CD4-positive, alpha-beta T cell treated with Interleukin-17A for 1 hour (primary cell): ENCODE measurements around the gene LPAR2.
A peak's percentile ranks its signal among the peaks of the same experiment; 100 is the strongest.
"Not testable (repeated sequence)": the region's sequence is repeated elsewhere in the genome, so short reads cannot be mapped to it uniquely, and the experiment has no call there.

Experiments used
- DNase-seq: peaks from one replicate; pipeline ENCODE4 v3.0.0-alpha.2; 2020

LPAR2 gene

DNA sequence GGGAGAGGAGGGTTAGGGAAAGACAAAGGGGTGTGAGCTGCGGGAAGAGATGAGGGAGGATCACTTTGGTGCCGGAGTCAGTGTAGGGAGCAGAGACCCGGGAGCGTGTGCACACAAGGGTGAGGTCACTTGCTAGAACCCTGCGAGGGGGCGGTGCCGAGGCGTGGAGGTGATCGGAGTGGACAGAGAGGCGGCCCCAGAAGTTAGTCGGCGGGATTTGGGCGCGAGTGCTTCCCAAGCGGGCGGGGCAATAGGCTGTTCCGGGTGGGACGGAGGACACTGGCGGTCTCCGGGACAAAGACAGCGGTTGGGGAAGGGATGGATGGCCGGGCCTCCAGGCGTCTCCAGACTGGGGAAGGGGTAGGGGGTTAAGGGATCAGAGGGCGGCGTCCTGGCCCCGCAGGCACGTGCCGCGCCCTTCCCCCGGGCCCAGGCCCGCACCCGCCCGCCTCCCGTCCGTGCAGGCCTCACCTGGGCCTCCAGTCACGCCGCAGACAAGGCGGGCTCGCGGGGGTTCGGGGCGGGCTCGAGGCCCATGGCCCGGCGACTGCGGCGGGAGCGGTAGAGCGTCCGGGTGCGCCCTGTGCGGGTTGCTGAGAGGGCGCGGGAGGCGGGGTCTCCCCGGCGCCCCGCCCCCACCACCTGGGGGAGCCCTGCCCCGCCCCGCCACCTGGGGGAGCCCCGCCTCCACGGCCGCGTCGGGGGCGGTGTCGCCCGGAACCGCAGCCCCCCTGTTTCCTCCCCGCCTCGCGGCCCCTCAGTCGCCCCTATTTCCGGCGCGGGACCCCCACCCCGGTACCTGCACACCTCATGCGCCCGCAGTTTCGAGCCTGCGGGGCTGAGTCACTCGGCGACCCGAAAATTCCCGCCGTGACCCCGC is at the start of gene LPAR2:
TSS of gene LPAR2 (minus strand) at position 600 of the 880 bp plus-strand sequence. CDS start 945 bp downstream, outside the sequence.
- peak; percentile 81 for DNase-seq

- DNase-seq, result no peak
Observed at GRCh38 chr19:19677579-19677978, 49.6 kb upstream of the LPAR2 start.

DNA sequence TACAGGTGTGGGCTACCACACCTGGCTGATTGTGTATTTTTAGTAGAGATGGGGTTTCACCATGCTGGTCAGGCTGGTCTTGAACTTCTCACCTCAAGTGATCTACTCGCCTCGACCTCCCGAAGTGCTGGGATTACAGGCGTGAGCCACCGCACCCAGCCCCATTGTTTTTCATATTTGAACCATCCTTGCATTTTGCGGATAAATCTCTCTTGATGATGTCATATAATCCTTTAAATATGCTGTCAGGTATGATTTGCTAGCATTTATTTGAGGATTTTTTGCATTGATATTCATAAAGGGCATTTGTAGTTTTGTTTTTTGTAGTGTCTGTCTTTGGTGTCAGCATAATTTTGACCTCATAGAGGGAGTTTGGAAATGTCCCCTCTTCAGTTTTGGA is 46.3 kb upstream of the LPAR2 start:
- DNase-seq, result no peak

DNA sequence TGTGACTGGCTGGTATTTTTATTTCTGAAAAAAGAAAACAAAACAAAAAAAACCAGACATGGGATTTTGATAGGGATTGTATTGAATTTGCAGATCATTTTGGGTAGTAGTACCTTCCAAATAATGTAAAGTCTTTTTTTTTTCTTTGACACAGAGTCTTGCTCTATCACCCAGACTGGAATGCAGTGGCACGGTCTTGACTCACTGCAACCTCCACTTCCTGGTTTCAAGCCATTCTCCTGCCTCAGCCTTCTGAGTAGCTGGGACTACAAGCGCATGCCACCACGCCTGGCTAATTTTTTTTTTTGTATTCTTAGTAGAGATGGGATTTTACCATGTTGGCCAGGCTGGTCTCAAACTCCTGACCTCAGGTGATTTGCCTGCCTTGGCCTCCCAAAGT is 44.8 kb upstream of the LPAR2 start:
- no peak for DNase-seq

DNA sequence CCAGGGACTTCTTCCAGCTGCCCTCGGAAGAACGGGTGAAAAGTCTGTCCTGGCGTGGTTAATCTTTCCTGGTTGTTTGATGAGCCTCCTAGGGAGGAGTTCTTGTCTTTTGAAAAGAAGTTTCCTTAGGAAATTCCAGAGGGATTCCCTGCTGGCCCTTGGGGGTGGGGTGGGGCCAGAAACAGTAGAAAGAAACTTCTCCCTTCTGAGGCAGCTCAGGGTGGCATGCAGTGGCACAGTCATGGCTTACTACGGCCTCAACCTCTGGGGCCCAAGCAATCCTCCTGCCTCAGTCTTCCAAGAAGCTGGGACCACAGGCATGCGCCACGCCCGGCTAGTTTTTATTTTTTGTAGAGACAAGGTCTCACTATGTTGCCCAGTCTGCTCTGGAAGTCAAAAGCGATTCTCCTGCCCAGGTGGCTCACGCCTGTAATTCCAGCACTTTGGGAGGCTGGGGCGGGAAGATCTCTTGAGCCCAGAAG is 42.1 kb upstream of the LPAR2 start:
- no peak for DNase-seq

DNA sequence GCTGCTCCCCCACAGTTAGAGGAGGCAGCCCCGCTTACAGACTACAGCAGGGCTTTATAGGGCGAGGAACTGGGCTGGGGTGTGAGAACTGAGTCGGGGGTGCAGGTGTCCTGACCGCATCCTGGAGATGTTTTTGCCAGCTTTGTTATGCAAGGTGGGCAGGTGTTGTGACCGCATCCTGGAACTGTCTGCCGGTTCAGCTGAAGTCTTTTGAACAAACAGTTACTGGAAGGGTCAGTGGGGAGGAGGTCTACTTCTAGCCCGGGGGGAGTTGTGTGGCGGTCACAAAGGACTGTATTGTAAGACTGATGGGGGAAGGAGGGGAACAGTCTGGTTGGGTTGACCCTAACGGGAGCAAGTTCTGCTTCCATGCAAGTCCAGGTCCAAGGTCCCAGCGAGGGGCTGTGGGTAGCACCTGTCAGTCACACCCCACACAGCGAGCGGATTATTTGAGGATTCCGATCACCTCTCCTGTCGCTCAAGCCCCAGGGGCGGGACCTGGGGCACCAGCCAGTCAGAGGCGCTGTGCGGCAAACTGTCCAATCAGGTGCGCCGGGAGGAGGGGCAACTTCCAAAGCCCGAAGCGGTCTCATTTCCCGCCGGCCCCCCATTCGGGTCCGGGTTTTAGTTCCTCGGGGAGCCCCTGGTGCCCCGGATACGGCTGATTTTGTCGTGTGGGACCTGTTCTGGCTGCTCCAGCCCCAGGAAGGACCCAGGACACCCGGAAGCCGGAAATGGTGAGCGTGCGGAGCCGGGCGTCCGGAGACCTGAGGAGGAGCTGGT is 40.4 kb upstream of the LPAR2 start, which contains the start of gene ZNF101:
TSS of gene ZNF101 (plus strand) at position 610 of the 783 bp plus-strand sequence. CDS start at position 735, 125 bp downstream.
- peak; percentile 96 for DNase-seq

GRCh38 chr19:19665420-19665948 is 37.5 kb upstream of the LPAR2 start:
- DNase-seq, result not testable (repeated sequence)

GRCh38 chr19:19663256-19664120 is 35.5 kb upstream of the LPAR2 start, which contains the start of gene ATP13A1:
Gene ATP13A1, minus strand, starts transcription at chr19:19663676. Its CDS starts 10 bp downstream, at chr19:19663666.
- peak; percentile 98 for DNase-seq

DNA sequence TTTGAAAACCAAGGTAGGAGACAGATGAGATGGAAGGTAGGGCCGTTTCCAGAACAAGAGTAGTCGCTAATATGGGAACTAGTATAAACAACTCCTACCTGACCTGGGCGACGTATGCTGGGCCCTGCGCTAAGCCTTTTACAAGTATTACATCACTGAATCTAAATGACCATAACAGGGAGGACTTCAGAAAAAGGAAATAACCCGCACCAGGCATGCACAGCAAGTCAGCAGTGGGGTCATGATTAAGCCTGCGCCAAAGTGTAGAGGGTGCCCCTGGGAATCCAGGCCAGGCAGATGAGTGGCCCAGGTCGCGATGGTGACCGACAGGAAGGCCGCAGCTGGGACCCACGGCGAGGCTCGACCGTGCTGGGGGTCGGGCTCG is 34.8 kb upstream of the LPAR2 start:
- DNase-seq, result no peak

- DNase-seq, result peak; percentile 13
Observed at GRCh38 chr19:19662344-19662743, 34.3 kb upstream of the LPAR2 start.

DNA sequence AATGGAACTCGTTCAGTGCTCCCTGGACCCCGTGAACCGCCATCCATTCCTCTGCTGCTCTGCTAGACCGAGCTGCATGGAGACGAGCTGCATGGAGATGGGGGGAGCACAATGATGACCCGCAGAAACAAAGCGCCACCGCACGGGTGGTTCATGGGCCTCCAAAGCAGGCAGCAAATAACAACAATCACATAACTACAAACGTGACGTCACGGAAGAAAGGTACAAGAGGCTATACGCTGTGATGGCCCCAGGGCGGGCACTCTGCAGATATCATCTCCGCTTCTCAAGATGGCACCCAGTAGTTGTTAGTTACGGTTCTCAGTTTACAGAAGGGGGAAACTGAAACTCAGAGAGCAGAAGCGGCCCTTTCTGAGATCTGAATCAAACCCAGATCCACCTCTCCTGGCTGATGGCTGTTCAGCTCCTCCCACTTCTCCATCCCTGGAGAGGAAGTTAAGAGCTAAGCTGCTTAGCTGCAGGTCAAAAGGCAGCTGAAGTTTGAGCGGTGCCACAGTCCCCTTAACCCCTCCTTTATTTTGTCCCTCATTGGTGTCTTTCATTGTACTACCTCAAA is 33.7 kb upstream of the LPAR2 start:
- peak; percentile 75 for DNase-seq

- DNase-seq, result no peak
Observed at GRCh38 chr19:19661141-19661674, 33.2 kb upstream of the LPAR2 start.

DNA sequence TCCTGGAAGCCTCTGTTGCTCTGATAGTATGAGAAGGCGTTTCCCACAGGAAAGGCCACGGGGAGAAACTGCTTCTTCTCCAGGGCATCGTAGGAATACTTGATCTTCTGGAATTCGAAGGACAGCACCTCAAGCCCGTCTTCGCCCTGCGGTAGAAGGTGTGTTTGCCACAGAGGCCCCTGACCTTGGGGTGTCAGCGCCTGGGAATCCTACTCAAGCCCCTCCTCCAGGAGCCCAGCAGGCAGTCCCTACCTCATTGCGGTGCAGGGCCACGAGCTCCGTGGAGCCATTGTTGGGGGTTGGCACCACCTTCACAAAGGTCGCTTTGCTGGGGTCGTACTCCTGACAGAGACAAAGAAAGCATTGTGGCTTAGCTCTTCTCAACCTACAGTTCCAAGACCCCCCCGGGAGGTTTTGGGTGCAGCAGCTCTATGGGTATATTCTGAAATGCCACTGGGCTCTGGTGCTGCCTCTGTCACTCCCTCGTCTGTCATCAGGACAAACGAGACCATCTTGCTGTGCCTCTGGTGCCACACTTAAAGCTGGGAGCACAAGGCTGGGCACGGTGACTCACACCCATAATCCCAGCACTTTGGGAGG is 31.7 kb upstream of the LPAR2 start:
- DNase-seq, result no peak

- DNase-seq, result no peak
Observed at GRCh38 chr19:19657397-19657783, 29.4 kb upstream of the LPAR2 start.

- no peak for DNase-seq
Observed at GRCh38 chr19:19656451-19657396, 28.7 kb upstream of the LPAR2 start.

DNA sequence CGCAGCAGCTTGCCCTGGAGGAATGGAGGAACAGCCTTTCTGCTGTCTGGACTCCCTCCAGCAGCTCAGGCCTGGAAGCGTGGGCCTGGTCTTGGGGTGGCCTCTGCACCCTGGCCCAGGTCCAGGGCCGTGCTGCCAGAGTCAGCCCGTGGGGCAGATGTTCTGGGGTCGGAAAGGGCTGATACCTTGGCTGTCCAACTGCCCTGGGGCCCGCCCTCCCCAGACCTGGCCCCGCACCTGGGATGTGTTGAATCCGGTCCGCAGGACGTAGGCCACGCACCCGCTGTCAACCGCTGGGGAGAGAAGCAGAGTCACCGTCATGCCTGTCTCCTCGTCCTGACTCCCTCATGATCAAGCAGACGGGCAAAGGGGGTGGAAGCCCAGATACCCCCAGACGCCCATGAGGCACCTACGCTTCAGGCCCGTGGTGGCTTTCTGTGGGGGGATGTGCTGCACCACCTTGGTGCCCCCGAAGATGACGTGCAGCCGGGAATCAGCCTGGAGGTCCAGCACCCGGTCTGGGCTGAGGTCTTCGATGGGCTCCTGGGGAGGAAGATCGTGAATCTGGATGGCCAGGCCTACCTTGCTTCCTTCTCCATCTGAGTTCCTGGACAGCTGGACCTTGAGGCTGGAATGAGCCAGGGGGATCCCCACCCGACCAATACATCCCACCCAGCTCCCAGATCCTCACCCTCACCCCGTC is 27.8 kb upstream of the LPAR2 start:
- DNase-seq, result no peak

- DNase-seq, result no peak
Observed at GRCh38 chr19:19655051-19655594, 27.1 kb upstream of the LPAR2 start.

GRCh38 chr19:19654441-19654840 is 26.4 kb upstream of the LPAR2 start:
- DNase-seq, result no peak

GRCh38 chr19:19653597-19654147 is 25.7 kb upstream of the LPAR2 start:
- DNase-seq, result no peak
